H9 (cell line): ENCODE measurements around the gene MOV10L1. TPM values are rescaled to one million over a fixed set of nuclear protein-coding genes. Genes with fewer than 3 reads are reported as not detected.

Experiments used
- DNase-seq: peaks from one replicate; pipeline ENCODE4 v3.0.0-alpha.2; 2017
- H2AFZ ChIP-seq: one replicate; pipeline ENCODE4 v1.6.1; 2013; ENCODE audit warnings: mild to moderate bottlenecking, low read length, control low read depth, moderate library complexity
- H2AK5ac ChIP-seq: 2 replicates; pipeline ENCODE4 v1.6.1; 2013; ENCODE audit warnings: low read length, control low read depth, mixed read lengths; ENCODE audit not compliant: insufficient read length
- H2BK120ac ChIP-seq: one replicate; pipeline ENCODE4 v1.6.1; 2013; ENCODE audit warnings: low read depth, mild to moderate bottlenecking, low read length, control low read depth, inconsistent platforms; ENCODE audit not compliant: poor library complexity, severe bottlenecking
- H2BK12ac ChIP-seq: 2 replicates; pipeline ENCODE4 v1.6.1; 2013; ENCODE audit warnings: low read length, control low read depth, mixed read lengths, low read depth; ENCODE audit not compliant: insufficient read length
- H2BK15ac ChIP-seq: 2 replicates; pipeline ENCODE4 v1.6.1; 2013; ENCODE audit warnings: low read depth, low read length, control low read depth
- H2BK20ac ChIP-seq: one replicate; pipeline ENCODE4 v1.6.1; 2013; ENCODE audit warnings: low read depth, mild to moderate bottlenecking, low read length, control low read depth, inconsistent platforms; ENCODE audit not compliant: poor library complexity, severe bottlenecking
- H2BK5ac ChIP-seq: 2 replicates; pipeline ENCODE4 v1.6.1; 2013; ENCODE audit warnings: low read length, control low read depth, mixed read lengths; ENCODE audit not compliant: insufficient read length
- H3K14ac ChIP-seq: 2 replicates; pipeline ENCODE4 v1.6.1; 2013; ENCODE audit warnings: low read length, control low read depth; ENCODE audit not compliant: insufficient read depth
- H3K18ac ChIP-seq: 2 replicates; pipeline ENCODE4 v1.6.1; 2013; ENCODE audit warnings: low read depth, mild to moderate bottlenecking, mixed read lengths, low read length, control low read depth; ENCODE audit not compliant: insufficient read length
- H3K23ac ChIP-seq: 2 replicates; pipeline ENCODE4 v1.6.1; 2013; ENCODE audit warnings: low read length, control low read depth, mixed read lengths, low read depth; ENCODE audit not compliant: insufficient read length
- H3K23me2 ChIP-seq: 2 replicates; pipeline ENCODE4 v1.6.1; 2013; ENCODE audit warnings: low read depth, mild to moderate bottlenecking, mixed read lengths, low read length, control low read depth; ENCODE audit not compliant: insufficient read length, poor library complexity, severe bottlenecking
- H3K27ac ChIP-seq: 2 replicates; pipeline ENCODE4 v1.5.1; 2013; ENCODE audit warnings: low read length, control low read depth, mixed read lengths, low read depth; ENCODE audit not compliant: insufficient read length
- H3K27me3 ChIP-seq: 2 replicates; pipeline ENCODE4 v1.6.1; 2013; ENCODE audit warnings: low read length, control low read depth, inconsistent platforms; ENCODE audit not compliant: insufficient read depth
- H3K4ac ChIP-seq: 2 replicates; pipeline ENCODE4 v1.6.1; 2013; ENCODE audit warnings: low read depth, mild to moderate bottlenecking, control low read depth, inconsistent platforms, low read length, moderate library complexity
- H3K4me1 ChIP-seq: 2 replicates; pipeline ENCODE4 v1.6.1; 2013; ENCODE audit warnings: low read length, control low read depth, inconsistent platforms; ENCODE audit not compliant: insufficient read depth
- H3K4me2 ChIP-seq: 2 replicates; pipeline ENCODE4 v1.6.1; 2013; ENCODE audit warnings: low read length, control low read depth, mixed read lengths; ENCODE audit not compliant: insufficient read length, insufficient read depth
- H3K56ac ChIP-seq: 2 replicates; pipeline ENCODE4 v1.6.1; 2013; ENCODE audit warnings: low read depth, mild to moderate bottlenecking, mixed read lengths, low read length, control low read depth; ENCODE audit not compliant: insufficient read length
- H3K79me1 ChIP-seq: 2 replicates; pipeline ENCODE4 v1.6.1; 2013; ENCODE audit warnings: low read depth, mild to moderate bottlenecking, moderate library complexity, low read length, control low read depth, inconsistent platforms; ENCODE audit not compliant: insufficient read depth, poor library complexity, severe bottlenecking
- H3K79me2 ChIP-seq: 2 replicates; pipeline ENCODE4 v1.6.1; 2013; ENCODE audit warnings: low read length, control low read depth, inconsistent platforms; ENCODE audit not compliant: insufficient read depth
- H3K9ac ChIP-seq: 2 replicates; pipeline ENCODE4 v1.6.1; 2013; ENCODE audit warnings: low read length, control low read depth, mixed read lengths; ENCODE audit not compliant: insufficient read length; ENCODE audit errors: extremely low read depth
- H3K9me3 ChIP-seq: one replicate; pipeline ENCODE4 v1.6.1; 2013; ENCODE audit warnings: low read depth, low read length, inconsistent platforms; ENCODE audit not compliant: control insufficient read depth
- H3T11ph ChIP-seq: one replicate; pipeline ENCODE4 v1.6.1; 2013; ENCODE audit warnings: mild to moderate bottlenecking, low read length, control low read depth, inconsistent platforms
- H4K20me1 ChIP-seq: one replicate; pipeline ENCODE4 v1.6.1; 2013; ENCODE audit not compliant: control insufficient read depth, insufficient read length, insufficient read depth
- H4K5ac ChIP-seq: 2 replicates; pipeline ENCODE4 v1.6.1; 2013; ENCODE audit warnings: low read depth, mild to moderate bottlenecking, mixed read lengths, low read length, control low read depth; ENCODE audit not compliant: insufficient read length
- H4K8ac ChIP-seq: replicated peaks from 2 replicates; pipeline ENCODE4 v1.6.1; 2013; ENCODE audit warnings: low read length, control low read depth, mixed read lengths, low read depth; ENCODE audit not compliant: insufficient read length
- H4K91ac ChIP-seq: 2 replicates; pipeline ENCODE4 v1.6.1; 2013; ENCODE audit warnings: low read depth, mild to moderate bottlenecking, moderate library complexity, mixed read lengths, low read length, control low read depth; ENCODE audit not compliant: insufficient read length
- H3K27ac Mint-ChIP-seq, 3 experiments: 2 replicates in 2 of 3; 3 replicates in 1 of 3; pipeline ENCODE4 v1.8.0; 2020 to 2021; ENCODE audit warnings: mixed read lengths in 3 of 3, mild to moderate bottlenecking in 1 of 3, moderate library complexity in 1 of 3
- H3K27me3 Mint-ChIP-seq: 2 replicates; pipeline ENCODE4 v1.8.0; 2021; ENCODE audit warnings: low read depth, mild to moderate bottlenecking, moderate library complexity, mixed read lengths
- H3K36me3 Mint-ChIP-seq, 3 experiments: 2 replicates in 2 of 3; 3 replicates in 1 of 3; pipeline ENCODE4 v1.8.0; 2020 to 2021; ENCODE audit warnings: low read depth in 3 of 3, mixed read lengths in 3 of 3; ENCODE audit not compliant: insufficient read depth in 1 of 3
- H3K4me1 Mint-ChIP-seq, 2 experiments: 2 replicates each; pipeline ENCODE4 v1.8.0; 2020; ENCODE audit warnings: mixed read lengths in 2 of 2
- H3K4me3 Mint-ChIP-seq, 2 experiments: 2 replicates in 1 of 2; 3 replicates in 1 of 2; pipeline ENCODE4 v1.8.0; 2020 to 2021; ENCODE audit warnings: mild to moderate bottlenecking in 2 of 2, mixed read lengths in 2 of 2, moderate library complexity in 1 of 2
- H3K9me3 Mint-ChIP-seq, 2 experiments: 2 replicates in 1 of 2; 3 replicates in 1 of 2; pipeline ENCODE4 v1.8.0; 2020; ENCODE audit warnings: mild to moderate bottlenecking in 2 of 2, mixed read lengths in 2 of 2, moderate library complexity in 1 of 2
- CTCF ChIP-seq: fragments of 200-600 bp; sonication (generic); conservative IDR thresholded peaks from 3 replicates; pipeline ENCODE4 v1.8.0; 2021; ENCODE audit warnings: antibody characterized with exemption, mild to moderate bottlenecking
- WGBS: extraction: QIAGEN DNeasy Blood & Tissue Kit; methylation state at CpG from one replicate; pipeline ENCODE4 v1.1.7; 2013; ENCODE audit warnings: missing lambda C conversion rate, low lambda C conversion rate, mixed read lengths; ENCODE audit not compliant: insufficient read length; ENCODE audit errors: extremely low coverage; 5-methylcytosine and 5-hydroxymethylcytosine counted together
- total RNA-seq: library from RNA; stranded (reverse); gene quantifications from 2 replicates; pipeline ENCODE4 v1.2.1, GENCODE V29; 2021

Gene MOV10L1
- total RNA-seq, 1 experiment from 2014 or later, result not detected

GRCh38 chr22:50173311-50173982 lies 83.6 kb downstream of the MOV10L1 start:
- Histone ChIP-seq H2BK5ac (no peak overlapping the region), H4K20me1 (no peaks in the 10 kb centered on the region), H3K79me1 (no peaks in the 10 kb centered on the region), H4K8ac (no peak overlapping the region), H3K4me1 (no peaks in the 10 kb centered on the region), H3K4ac (no peak overlapping the region), H3K27me3 (peaks cover 3% of the 10 kb centered on the region; the same call in 1 of the 2 replicates), H3K9me3 (no peaks in the 10 kb centered on the region), H2BK12ac (no peak overlapping the region), H3K9ac (no peak overlapping the region), H3K79me2 (no peaks in the 10 kb centered on the region), H3K23ac (no peak overlapping the region), H3K4me2 (no peak overlapping the region), H2AK5ac (no peak overlapping the region), H3K14ac (no peak overlapping the region), H2BK15ac (no peak overlapping the region), H4K91ac (no peak overlapping the region), H3T11ph (no peak overlapping the region), H2BK120ac (no peak overlapping the region), H2AFZ (no peak overlapping the region), H3K23me2 (peaks cover 5% of the 10 kb centered on the region), H2BK20ac (no peak overlapping the region), H4K5ac (no peak overlapping the region), H3K18ac (no peak overlapping the region), H3K56ac (no peak overlapping the region), H3K27ac (no peak overlapping the region)
- Mint-ChIP-seq H3K27ac (no peak overlapping the region), H3K27me3 (peaks cover 25% of the 10 kb centered on the region), H3K4me3 (no peak overlapping the region), H3K4me1 (peaks cover 4 to 7% of the 10 kb centered on the region in 2 experiments), H3K36me3 (peaks cover 2 to 9% (median 4%) of the 10 kb centered on the region in 3 experiments; a peak in 4 of 7 replicates), H3K9me3 (no peaks in the 10 kb centered on the region; a peak in 1 of 5 replicates)
- no peak for TF ChIP-seq CTCF
- no CpG with 5 or more reads among the region's 26 CpGs for WGBS
- no peak for DNase-seq
